ENCODE data around the gene ACOT9. TPM values are rescaled to one million over a fixed set of nuclear protein-coding genes. Genes with fewer than 3 reads are reported as not detected.

ACOT9 gene
- polyA plus RNA-seq (2013, experiment 1 of 4), result 35.8 TPM
- 36.8 TPM for polyA plus RNA-seq (2013, experiment 2 of 4)
- 27.7 TPM for polyA plus RNA-seq (2013, experiment 3 of 4)
- polyA plus RNA-seq (2013, experiment 4 of 4), result 29.0 TPM

- H3K36me3 ChIP-seq (ENCODE audit: control insufficient read depth, insufficient read depth, low read length), result no peaks in the 10 kb centered on the region
- no peaks in the 10 kb centered on the region for H3K4me1 ChIP-seq (ENCODE audit: control insufficient read depth, insufficient read depth, low read length)
- H3K27ac ChIP-seq (ENCODE audit: insufficient read depth, low read depth, low read length, poor library complexity, severe bottlenecking), result no peak within 1 kb of the TSS
- 2% methylated on average over 73 of the region's 73 CpGs for WGBS, 2 experiments
- H3K27me3 ChIP-seq (ENCODE audit: control insufficient read depth, insufficient read depth, low read length, poor library complexity, severe bottlenecking), result no peaks in the 10 kb centered on the region
- H3K9me3 ChIP-seq (ENCODE audit: control insufficient read depth, low read length), result no peaks in the 10 kb centered on the region
- peak within 1 kb of the TSS; percentile 55 for H3K4me3 ChIP-seq (ENCODE audit: insufficient read depth, low read depth, low read length)
Observed at GRCh38 chrX:23742697-23743622, at the start of gene ACOT9. Gene ACOT9, minus strand, starts transcription at chrX:23743276. Its CDS starts 132 bp downstream, at chrX:23743144.

GRCh38 chrX:23790155-23790497 is 47.0 kb upstream of the ACOT9 start:
- 92 to 97% methylated on average over 9 of the region's 11 CpGs for WGBS, 2 experiments
- H3K27me3 ChIP-seq (ENCODE audit: control insufficient read depth, insufficient read depth, low read length, poor library complexity, severe bottlenecking), result no peaks in the 10 kb centered on the region
- no peak overlapping the region for H3K27ac ChIP-seq (ENCODE audit: insufficient read depth, low read depth, low read length, poor library complexity, severe bottlenecking)
- no peaks in the 10 kb centered on the region for H3K36me3 ChIP-seq (ENCODE audit: control insufficient read depth, insufficient read depth, low read length)
- H3K4me3 ChIP-seq (ENCODE audit: insufficient read depth, low read depth, low read length), result no peak overlapping the region
- no peaks in the 10 kb centered on the region for H3K4me1 ChIP-seq (ENCODE audit: control insufficient read depth, insufficient read depth, low read length)
- no peaks in the 10 kb centered on the region for H3K9me3 ChIP-seq (ENCODE audit: control insufficient read depth, low read length)

- no peak overlapping the region for H3K27ac ChIP-seq (ENCODE audit: insufficient read depth, low read depth, low read length, poor library complexity, severe bottlenecking)
- H3K27me3 ChIP-seq (ENCODE audit: control insufficient read depth, insufficient read depth, low read length, poor library complexity, severe bottlenecking), result no peaks in the 10 kb centered on the region
- no peaks in the 10 kb centered on the region for H3K9me3 ChIP-seq (ENCODE audit: control insufficient read depth, low read length)
- H3K4me1 ChIP-seq (ENCODE audit: control insufficient read depth, insufficient read depth, low read length), result no peaks in the 10 kb centered on the region
- H3K36me3 ChIP-seq (ENCODE audit: control insufficient read depth, insufficient read depth, low read length), result no peaks in the 10 kb centered on the region
- WGBS, 2 experiments, result 94 to 97% methylated on average over 7 to 8 of the region's 8 CpGs
- no peak overlapping the region for H3K4me3 ChIP-seq (ENCODE audit: insufficient read depth, low read depth, low read length)
Observed at GRCh38 chrX:23789386-23790154, 46.5 kb upstream of the ACOT9 start.

GRCh38 chrX:23788946-23789345 is 45.9 kb upstream of the ACOT9 start:
- 88 to 94% methylated on average over 2 of the region's 4 CpGs for WGBS, 2 experiments
- Histone ChIP-seq H3K4me1 (ENCODE audit: control insufficient read depth, insufficient read depth, low read length) (no peaks in the 10 kb centered on the region), H3K9me3 (ENCODE audit: control insufficient read depth, low read length) (no peaks in the 10 kb centered on the region), H3K4me3 (ENCODE audit: insufficient read depth, low read depth, low read length) (no peak overlapping the region), H3K27ac (ENCODE audit: insufficient read depth, low read depth, low read length, poor library complexity, severe bottlenecking) (no peak overlapping the region), H3K27me3 (ENCODE audit: control insufficient read depth, insufficient read depth, low read length, poor library complexity, severe bottlenecking) (no peaks in the 10 kb centered on the region), H3K36me3 (ENCODE audit: control insufficient read depth, insufficient read depth, low read length) (no peaks in the 10 kb centered on the region)

GRCh38 chrX:23788521-23788920 is 45.4 kb upstream of the ACOT9 start:
- H3K9me3 ChIP-seq (ENCODE audit: control insufficient read depth, low read length), result no peaks in the 10 kb centered on the region
- no peaks in the 10 kb centered on the region for H3K36me3 ChIP-seq (ENCODE audit: control insufficient read depth, insufficient read depth, low read length)
- H3K4me3 ChIP-seq (ENCODE audit: insufficient read depth, low read depth, low read length), result no peak overlapping the region
- no peaks in the 10 kb centered on the region for H3K27me3 ChIP-seq (ENCODE audit: control insufficient read depth, insufficient read depth, low read length, poor library complexity, severe bottlenecking)
- H3K27ac ChIP-seq (ENCODE audit: insufficient read depth, low read depth, low read length, poor library complexity, severe bottlenecking), result no peak overlapping the region
- no peaks in the 10 kb centered on the region for H3K4me1 ChIP-seq (ENCODE audit: control insufficient read depth, insufficient read depth, low read length)

GRCh38 chrX:23787745-23788118 is 44.7 kb upstream of the ACOT9 start:
- no peak overlapping the region for H3K27ac ChIP-seq (ENCODE audit: insufficient read depth, low read depth, low read length, poor library complexity, severe bottlenecking)
- H3K9me3 ChIP-seq (ENCODE audit: control insufficient read depth, low read length), result no peaks in the 10 kb centered on the region

GRCh38 chrX:23786268-23786815 is 43.3 kb upstream of the ACOT9 start:
- Histone ChIP-seq H3K27me3 (ENCODE audit: control insufficient read depth, insufficient read depth, low read length, poor library complexity, severe bottlenecking) (no peaks in the 10 kb centered on the region), H3K9me3 (ENCODE audit: control insufficient read depth, low read length) (no peaks in the 10 kb centered on the region), H3K4me1 (ENCODE audit: control insufficient read depth, insufficient read depth, low read length) (no peaks in the 10 kb centered on the region), H3K36me3 (ENCODE audit: control insufficient read depth, insufficient read depth, low read length) (no peaks in the 10 kb centered on the region), H3K4me3 (ENCODE audit: insufficient read depth, low read depth, low read length) (no peak overlapping the region), H3K27ac (ENCODE audit: insufficient read depth, low read depth, low read length, poor library complexity, severe bottlenecking) (no peak overlapping the region)
- WGBS, 2 experiments, result 83 to 86% methylated on average over 10 to 11 of the region's 11 CpGs

More at GRCh38 chrX:23787745-23788118, 44.7 kb upstream of the ACOT9 start:
- 89 to 92% methylated on average over 1 of the region's 2 CpGs for WGBS, 2 experiments
- H3K36me3 ChIP-seq (ENCODE audit: control insufficient read depth, insufficient read depth, low read length), result no peaks in the 10 kb centered on the region
- H3K4me3 ChIP-seq (ENCODE audit: insufficient read depth, low read depth, low read length), result no peak overlapping the region
- no peaks in the 10 kb centered on the region for H3K4me1 ChIP-seq (ENCODE audit: control insufficient read depth, insufficient read depth, low read length)
- H3K27me3 ChIP-seq (ENCODE audit: control insufficient read depth, insufficient read depth, low read length, poor library complexity, severe bottlenecking), result no peaks in the 10 kb centered on the region

- H3K4me3 ChIP-seq (ENCODE audit: insufficient read depth, low read depth, low read length), result no peak overlapping the region
- 90% methylated on average over 2 of the region's 2 CpGs; no CpG with 5 or more reads in 1 of the 2 experiments for WGBS, 2 experiments
Observed at GRCh38 chrX:23785580-23785979, 42.5 kb upstream of the ACOT9 start.

GRCh38 chrX:23784470-23785331 is 41.6 kb upstream of the ACOT9 start:
- Histone ChIP-seq H3K27me3 (ENCODE audit: control insufficient read depth, insufficient read depth, low read length, poor library complexity, severe bottlenecking) (no peaks in the 10 kb centered on the region), H3K36me3 (ENCODE audit: control insufficient read depth, insufficient read depth, low read length) (no peaks in the 10 kb centered on the region), H3K4me1 (ENCODE audit: control insufficient read depth, insufficient read depth, low read length) (no peaks in the 10 kb centered on the region), H3K9me3 (ENCODE audit: control insufficient read depth, low read length) (no peaks in the 10 kb centered on the region), H3K4me3 (ENCODE audit: insufficient read depth, low read depth, low read length) (no peak overlapping the region), H3K27ac (ENCODE audit: insufficient read depth, low read depth, low read length, poor library complexity, severe bottlenecking) (no peak overlapping the region)
- WGBS, 2 experiments, result 87 to 91% methylated on average over 6 of the region's 8 CpGs

More at GRCh38 chrX:23785580-23785979, 42.5 kb upstream of the ACOT9 start:
- no peaks in the 10 kb centered on the region for H3K9me3 ChIP-seq (ENCODE audit: control insufficient read depth, low read length)
- H3K27ac ChIP-seq (ENCODE audit: insufficient read depth, low read depth, low read length, poor library complexity, severe bottlenecking), result no peak overlapping the region
- H3K4me1 ChIP-seq (ENCODE audit: control insufficient read depth, insufficient read depth, low read length), result no peaks in the 10 kb centered on the region
- no peaks in the 10 kb centered on the region for H3K36me3 ChIP-seq (ENCODE audit: control insufficient read depth, insufficient read depth, low read length)
- H3K27me3 ChIP-seq (ENCODE audit: control insufficient read depth, insufficient read depth, low read length, poor library complexity, severe bottlenecking), result no peaks in the 10 kb centered on the region
